Stimulated activated CD8-positive, alpha-beta memory T cell treated with anti-CD3 and anti-CD28 coated beads, Interleukin-15, amount 100 ng/mL, for 4 hours (primary cell): ENCODE measurements around the gene HCN2.

Source experiments
- DNase-seq, 2 donors: peaks; one replicate each; pipeline ENCODE4 v3.0.0-alpha.2; 2020; ENCODE audit warnings: low read depth in 2 of 2

HCN2 gene

GRCh38 chr19:640161-640558, 50.5 kb downstream of the HCN2 start:
- DNase-seq, result no peak

- DNase-seq, result no peak
These were observed 51.0 kb downstream of the HCN2 start for GRCh38 chr19:640606-641189.

GRCh38 chr19:641702-642101, 52.0 kb downstream of the HCN2 start:
- no peak for DNase-seq

GRCh38 chr19:642767-643727, 53.4 kb downstream of the HCN2 start:
- no peak for DNase-seq

- no peak for DNase-seq
These were observed 54.1 kb downstream of the HCN2 start for GRCh38 chr19:643736-644135.

GRCh38 chr19:644363-644762, 54.7 kb downstream of the HCN2 start:
- DNase-seq, result no peak

- DNase-seq, result no peak
These were observed 55.1 kb downstream of the HCN2 start for GRCh38 chr19:644789-645188.

- no peak for DNase-seq
These were observed 56.5 kb downstream of the HCN2 start for GRCh38 chr19:645912-646778.

- DNase-seq, result no peak
These were observed 57.3 kb downstream of the HCN2 start for GRCh38 chr19:646779-647565.

- no peak for DNase-seq
These were observed 58.0 kb downstream of the HCN2 start for GRCh38 chr19:647566-648284.

GRCh38 chr19:648305-648704, 58.6 kb downstream of the HCN2 start:
- no peak for DNase-seq

- DNase-seq, result no peak
These were observed 59.5 kb downstream of the HCN2 start for GRCh38 chr19:648904-649801.

GRCh38 chr19:650121-650520, 60.4 kb downstream of the HCN2 start:
- DNase-seq, result no peak

- DNase-seq, result no peak
These were observed 61.6 kb downstream of the HCN2 start for GRCh38 chr19:651114-651818.

GRCh38 chr19:651991-652390, 62.3 kb downstream of the HCN2 start:
- no peak for DNase-seq

GRCh38 chr19:652467-653389, 63.0 kb downstream of the HCN2 start:
- no peak for DNase-seq

- DNase-seq, result no peak
These were observed 63.7 kb downstream of the HCN2 start for GRCh38 chr19:653425-653824.

GRCh38 chr19:655691-656090, 66.0 kb downstream of the HCN2 start:
- DNase-seq, result no peak
